Immature natural killer cell (primary cell): ENCODE data around the gene IZUMO2. TPM values are rescaled to one million over a fixed set of nuclear protein-coding genes. Genes with fewer than 3 reads are reported as not detected.
"Not testable (repeated sequence)": the region's sequence is repeated elsewhere in the genome, so short reads cannot be mapped to it uniquely, and the experiment has no call there.

ENCODE experiments used
- DNase-seq, 3 donors: peaks; one replicate each; pipeline ENCODE4 v3.0.0; 2022; ENCODE audit warnings: mixed read lengths in 1 of 3
- H3K27ac Mint-ChIP-seq, 6 donors: one replicate each; pipeline ENCODE4 v1.8.0; 2020; ENCODE audit warnings: mixed read lengths in 6 of 6, mild to moderate bottlenecking in 5 of 6, inconsistent platforms in 4 of 6, moderate library complexity in 3 of 6
- H3K27me3 Mint-ChIP-seq, 3 donors: one replicate each; pipeline ENCODE4 v1.8.0; 2020 to 2021; ENCODE audit warnings: low read depth in 3 of 3, mild to moderate bottlenecking in 3 of 3, mixed read lengths in 3 of 3, moderate library complexity in 3 of 3, inconsistent platforms in 1 of 3
- H3K36me3 Mint-ChIP-seq, 3 donors: one replicate each; pipeline ENCODE4 v1.8.0; 2020; ENCODE audit warnings: mixed read lengths in 3 of 3, inconsistent platforms in 2 of 3, mild to moderate bottlenecking in 2 of 3
- H3K4me1 Mint-ChIP-seq, 2 donors: one replicate each; pipeline ENCODE4 v1.8.0; 2020; ENCODE audit warnings: inconsistent platforms in 2 of 2, mild to moderate bottlenecking in 2 of 2, mixed read lengths in 2 of 2, moderate library complexity in 1 of 2
- H3K4me3 Mint-ChIP-seq, 5 donors: one replicate each; pipeline ENCODE4 v1.8.0; 2020; ENCODE audit warnings: mild to moderate bottlenecking in 5 of 5, mixed read lengths in 5 of 5, inconsistent platforms in 3 of 5, moderate library complexity in 3 of 5
- H3K9me3 Mint-ChIP-seq, 6 donors: one replicate each; pipeline ENCODE4 v1.8.0; 2020; ENCODE audit warnings: mild to moderate bottlenecking in 6 of 6, mixed read lengths in 6 of 6, inconsistent platforms in 4 of 6, moderate library complexity in 3 of 6
- polyA plus RNA-seq, 3 donors: library from polyadenylated mRNA; unstranded; fragments of 300-500 nt; fragmentation: Illumina TruSeq; gene quantifications; one replicate each; pipeline ENCODE4 v1.2.3, GENCODE V29; 2021

The IZUMO2 gene
- polyA plus RNA-seq, 3 donors from 2014 or later, result not detected

DNA sequence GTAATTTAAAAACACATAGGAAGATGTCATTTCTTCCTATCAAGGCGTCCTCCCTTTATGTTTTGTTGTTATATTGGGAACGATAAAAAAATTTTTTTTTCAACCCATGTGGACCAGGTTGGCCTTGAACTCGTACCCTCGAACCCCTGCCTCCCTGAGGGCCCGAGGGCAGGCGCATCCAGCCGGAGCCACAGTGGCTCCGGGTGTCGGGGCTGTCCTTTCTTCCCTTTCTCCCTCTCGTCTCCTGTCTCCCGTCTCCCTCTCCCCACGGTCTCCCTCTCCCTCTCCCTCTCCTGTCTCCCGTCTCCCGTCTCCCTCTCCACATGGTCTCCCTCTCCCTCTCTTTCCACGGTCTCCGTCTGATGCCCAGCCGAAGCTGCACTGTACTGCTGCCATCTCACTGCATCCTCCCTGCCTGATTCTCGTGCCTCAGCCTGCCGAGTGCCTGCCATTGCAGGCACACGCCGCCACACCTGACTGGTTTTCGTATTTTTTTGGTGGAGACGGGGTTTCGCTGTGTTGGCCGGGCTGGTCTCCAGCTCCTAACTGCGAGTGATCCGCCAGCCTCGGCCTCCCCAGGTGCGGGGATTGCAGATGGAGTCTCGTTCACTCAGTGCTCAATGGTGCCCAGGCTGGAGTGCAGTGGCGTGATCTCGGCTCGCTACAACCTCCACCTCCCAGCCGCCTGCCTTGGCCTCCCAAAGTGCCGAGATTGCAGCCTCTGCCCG, 22.8 kb downstream of the IZUMO2 start:
- not testable (repeated sequence) for DNase-seq, H3K4me1 Mint-ChIP-seq, H3K9me3 Mint-ChIP-seq, H3K27me3 Mint-ChIP-seq, H3K36me3 Mint-ChIP-seq, H3K27ac Mint-ChIP-seq, H3K4me3 Mint-ChIP-seq

DNA sequence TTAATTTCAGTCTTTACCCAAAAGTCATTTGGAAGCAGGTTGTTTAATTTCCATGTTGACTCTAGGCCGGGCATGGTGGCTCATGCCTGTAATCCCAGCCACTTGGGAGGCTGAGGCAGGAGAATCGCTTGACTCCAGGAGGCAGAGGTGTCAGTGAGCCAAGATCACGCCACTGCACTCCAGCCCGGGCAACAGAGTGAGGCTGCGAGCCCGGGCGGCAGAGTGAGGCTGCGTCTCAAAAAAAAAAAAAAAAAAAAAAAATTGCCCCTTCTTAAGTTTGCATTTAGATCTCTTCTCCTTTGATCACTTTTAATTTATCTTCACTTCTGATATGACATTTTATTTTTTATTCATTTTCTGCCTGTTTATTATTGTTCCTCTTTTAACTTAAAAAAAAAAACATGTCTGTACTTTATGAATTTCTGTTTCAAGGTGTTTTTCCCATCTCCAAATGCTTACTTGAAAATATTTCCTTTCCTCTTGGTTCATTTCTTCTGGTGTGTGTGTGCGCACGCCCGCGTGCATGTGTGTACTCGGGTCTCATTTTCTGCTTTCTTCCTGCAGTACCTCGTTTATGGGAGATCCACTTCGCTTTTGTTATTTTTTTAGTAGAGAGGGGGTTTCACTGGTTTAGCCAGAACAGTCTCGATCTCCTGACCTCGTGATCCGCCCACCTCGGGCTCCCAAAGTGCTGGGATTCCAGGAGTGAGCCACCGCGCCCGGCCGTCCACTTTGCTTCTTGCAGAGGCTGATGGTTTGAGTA, 26.3 kb downstream of the IZUMO2 start:
- peak in 1 of 3 donors; percentile 33 for DNase-seq
- not testable (repeated sequence) for H3K4me1 Mint-ChIP-seq, H3K36me3 Mint-ChIP-seq, H3K4me3 Mint-ChIP-seq, H3K9me3 Mint-ChIP-seq, H3K27ac Mint-ChIP-seq, H3K27me3 Mint-ChIP-seq

DNA sequence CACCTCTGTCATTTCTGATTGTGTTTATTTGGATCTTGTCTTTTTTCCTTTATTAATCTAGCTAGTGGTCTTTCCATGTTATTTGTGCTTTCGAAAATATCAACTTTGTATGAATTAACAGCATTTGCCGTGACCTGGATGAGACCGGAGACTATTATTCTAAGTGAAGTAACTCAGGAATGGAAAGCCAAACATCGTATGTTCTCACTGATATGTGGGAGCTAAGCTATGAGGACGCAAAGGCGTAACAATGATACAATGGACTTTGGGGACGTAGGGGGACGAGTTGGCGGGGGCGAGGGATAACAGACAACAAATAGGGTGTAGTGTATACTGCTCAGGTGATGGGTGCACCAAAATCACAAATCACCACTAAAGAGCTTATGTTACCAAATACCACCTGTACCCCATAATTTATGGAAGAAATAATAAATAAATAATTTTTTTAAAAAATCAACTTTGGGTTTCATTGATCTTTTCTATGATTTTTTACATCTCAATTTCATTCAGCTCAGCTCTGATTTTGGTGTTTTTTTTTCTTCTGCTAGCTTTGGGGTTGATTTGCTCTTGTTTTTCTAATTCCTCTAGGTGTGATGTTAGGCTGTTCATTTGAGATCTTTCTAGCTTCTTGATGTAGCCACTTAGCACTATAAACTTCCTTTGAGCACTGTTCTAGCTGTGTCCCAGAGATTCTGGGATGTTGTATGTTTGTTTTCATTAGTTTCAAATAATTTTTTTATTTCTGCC, 27.1 kb downstream of the IZUMO2 start:
- H3K4me1 Mint-ChIP-seq, H3K9me3 Mint-ChIP-seq, H3K36me3 Mint-ChIP-seq, H3K27ac Mint-ChIP-seq, H3K27me3 Mint-ChIP-seq, DNase-seq, H3K4me3 Mint-ChIP-seq: not testable (repeated sequence)

DNA sequence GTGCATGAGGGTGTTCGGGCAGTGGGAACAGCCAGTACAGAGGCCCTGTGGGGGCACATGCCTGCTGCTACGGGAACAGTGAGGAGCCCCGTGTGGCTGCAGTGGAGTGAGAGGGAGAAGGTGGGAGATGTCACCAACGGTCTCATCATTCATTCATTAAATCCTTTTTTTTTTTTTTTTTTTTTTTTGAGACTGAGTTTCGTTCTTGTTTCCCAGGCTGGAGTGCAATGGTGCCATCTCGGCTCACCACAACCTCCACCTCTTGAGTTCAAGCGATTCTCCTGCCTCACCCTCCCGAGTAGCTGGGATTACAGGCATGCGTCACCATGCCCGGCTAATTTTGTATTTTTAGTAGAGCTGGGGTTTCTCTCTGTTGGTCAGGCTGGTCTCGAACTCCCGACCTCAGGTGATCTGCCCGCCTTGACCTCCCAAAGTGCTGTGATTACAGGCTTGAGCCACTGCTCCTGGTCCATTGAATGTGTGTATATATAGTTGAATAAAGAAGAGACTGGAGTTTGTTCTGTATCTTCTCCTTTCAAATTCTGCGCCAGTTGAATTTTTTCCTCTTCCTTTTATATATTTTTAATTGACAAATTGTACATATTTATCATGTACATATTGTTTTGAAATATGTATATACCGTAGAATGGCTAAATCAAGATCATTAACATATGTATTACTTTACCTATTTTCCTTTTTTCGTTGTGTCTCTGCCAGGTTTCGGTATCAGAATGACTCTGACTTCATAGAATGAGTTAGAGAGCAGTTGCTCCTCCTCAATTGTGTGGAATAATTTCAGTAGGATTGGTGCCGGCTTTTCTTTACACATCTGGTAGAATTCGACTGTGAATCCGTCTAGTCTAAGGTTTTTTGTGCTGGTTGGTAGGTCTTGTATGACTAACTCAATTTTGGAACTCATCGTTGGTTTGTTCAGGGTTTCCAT, 28.0 kb downstream of the IZUMO2 start:
- H3K4me3 Mint-ChIP-seq, H3K36me3 Mint-ChIP-seq, H3K9me3 Mint-ChIP-seq, H3K27ac Mint-ChIP-seq, H3K27me3 Mint-ChIP-seq, H3K4me1 Mint-ChIP-seq, DNase-seq: not testable (repeated sequence)

DNA sequence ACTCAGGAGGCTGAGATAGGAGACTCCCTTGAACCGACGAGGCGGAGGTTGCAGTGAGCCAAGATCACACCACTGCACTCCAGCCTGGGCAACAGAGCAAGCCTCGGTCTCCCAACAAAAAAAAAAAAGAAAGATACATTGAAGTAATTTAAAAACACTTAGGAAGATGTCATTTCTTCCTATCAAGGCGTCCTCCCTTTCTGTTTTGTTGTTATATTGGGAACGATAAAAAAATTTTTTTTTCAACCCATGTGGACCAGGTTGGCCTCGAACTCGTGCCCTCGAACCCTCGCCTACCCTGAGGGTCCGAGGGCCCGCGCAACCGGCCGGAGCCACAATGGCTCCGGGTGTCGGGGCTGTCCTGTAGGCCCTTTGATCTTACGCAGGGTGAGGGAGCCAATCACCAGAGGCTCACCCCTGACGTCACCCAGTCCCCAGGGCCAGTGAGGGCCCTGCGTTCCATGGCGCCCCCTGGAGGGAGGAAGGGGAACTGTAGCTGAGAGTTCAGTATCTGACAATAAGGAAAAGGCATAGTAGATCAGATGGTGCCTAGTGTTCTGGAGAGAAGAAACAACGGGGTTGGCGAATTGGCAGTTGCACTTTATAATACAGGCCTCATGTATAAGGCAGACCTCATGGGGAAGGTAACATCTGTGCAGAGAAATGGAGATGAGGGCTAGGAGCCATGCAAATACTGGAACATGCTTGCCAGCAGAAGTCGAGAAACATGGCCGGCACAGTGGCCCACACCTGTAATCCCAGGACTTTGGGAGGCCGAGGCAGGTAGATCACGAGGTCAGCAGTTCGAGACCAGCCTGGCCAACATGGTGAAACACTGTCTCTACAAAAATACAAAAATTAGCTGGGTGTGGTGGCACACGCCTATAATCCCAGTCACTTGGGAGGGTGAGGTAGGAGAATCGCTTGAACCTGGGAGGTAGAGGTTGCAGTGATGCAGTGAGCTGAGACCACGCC, 29.3 kb downstream of the IZUMO2 start:
- not testable (repeated sequence) for H3K4me3 Mint-ChIP-seq

DNA sequence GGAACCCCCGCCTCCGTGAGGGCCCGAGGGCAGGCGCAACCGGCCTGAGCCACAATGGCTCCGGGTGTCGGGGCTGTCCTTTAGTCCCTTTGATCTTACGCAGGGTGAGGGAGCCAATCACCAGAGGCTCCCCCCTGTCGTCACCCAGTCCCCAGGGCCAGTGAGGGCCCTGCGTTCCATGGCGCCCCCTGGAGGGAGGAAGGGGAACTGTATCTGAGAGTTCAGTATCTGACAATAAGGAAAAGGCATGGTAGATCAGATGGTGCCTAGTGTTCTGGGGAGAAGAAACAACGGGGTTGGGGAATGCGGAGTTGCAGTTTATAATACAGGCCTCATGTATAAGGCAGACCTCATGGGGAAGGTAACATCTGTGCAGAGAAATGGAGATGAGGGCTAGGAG, 59.1 kb downstream of the IZUMO2 start:
- not testable (repeated sequence) for H3K27me3 Mint-ChIP-seq, H3K9me3 Mint-ChIP-seq, DNase-seq, H3K4me3 Mint-ChIP-seq, H3K36me3 Mint-ChIP-seq, H3K27ac Mint-ChIP-seq, H3K4me1 Mint-ChIP-seq

More for the DNA sequence above, 29.3 kb downstream of the IZUMO2 start:
- H3K36me3 Mint-ChIP-seq, H3K27me3 Mint-ChIP-seq, H3K4me1 Mint-ChIP-seq, H3K27ac Mint-ChIP-seq, H3K9me3 Mint-ChIP-seq, DNase-seq: not testable (repeated sequence)

DNA sequence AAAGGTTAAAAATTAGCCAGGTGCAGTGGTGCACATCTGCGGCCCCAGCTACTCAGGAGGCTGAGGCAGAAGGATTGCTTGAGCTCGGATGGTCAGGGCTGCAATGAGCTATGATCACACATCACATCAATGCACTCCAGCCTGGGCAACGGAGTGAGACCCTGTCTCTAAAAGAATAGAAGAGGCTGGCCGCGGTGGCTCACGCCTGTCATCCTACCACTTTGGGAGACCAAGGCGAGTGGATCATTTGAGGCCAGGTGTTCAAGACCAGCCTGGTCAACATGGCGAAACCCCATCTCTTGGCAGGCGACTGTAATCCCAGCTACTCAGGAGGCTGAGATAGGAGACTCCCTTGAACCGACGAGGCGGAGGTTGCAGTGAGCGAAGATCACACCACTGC, 59.7 kb downstream of the IZUMO2 start:
- not testable (repeated sequence) for DNase-seq, H3K36me3 Mint-ChIP-seq, H3K4me3 Mint-ChIP-seq, H3K9me3 Mint-ChIP-seq, H3K4me1 Mint-ChIP-seq, H3K27ac Mint-ChIP-seq, H3K27me3 Mint-ChIP-seq

Other genes with a start within 250 kb of the IZUMO2 start
- 1 to 10 TPM; 1.2 to 3.1 (median 2.8) TPM for gene ATF5, start 234.1 kb downstream of the IZUMO2 start, polyA plus RNA-seq
- gene NUP62, start 233.8 kb downstream of the IZUMO2 start, polyA plus RNA-seq, result 10 to 100 TPM; 21.8 to 67.1 (median 34.3) TPM
- not detected for gene SIGLEC11, start 202.1 kb downstream of the IZUMO2 start, polyA plus RNA-seq
- 100 to 1,000 TPM in 2 of 3 donors, 10 to 100 TPM in 1; 89.8 to 116 (median 106) TPM for gene VRK3, start 137.9 kb downstream of the IZUMO2 start, polyA plus RNA-seq
- gene ZNF473, start 137.3 kb downstream of the IZUMO2 start, polyA plus RNA-seq, result 1 to 10 TPM; 2.9 to 7.7 (median 5.2) TPM
- gene MYH14, start 40.3 kb upstream of the IZUMO2 start, polyA plus RNA-seq, result not detected
- not detected for gene KCNC3, start 166.1 kb upstream of the IZUMO2 start, polyA plus RNA-seq
- 1 to 10 TPM in 1 of 3 donors, under 1 TPM in 1, not detected in 1; 0.50 to 2.2 TPM for gene NAPSA, start 202.4 kb upstream of the IZUMO2 start, polyA plus RNA-seq
- 10 to 100 TPM; 65.0 to 84.9 (median 68.8) TPM for gene NR1H2, start 213.2 kb upstream of the IZUMO2 start, polyA plus RNA-seq
- gene POLD1, start 221.1 kb upstream of the IZUMO2 start, polyA plus RNA-seq, result 10 to 100 TPM; 14.5 to 24.8 (median 22.8) TPM